ENCODE data around the gene DNAL4. TPM values are rescaled to one million over a fixed set of nuclear protein-coding genes. Genes with fewer than 3 reads are reported as not detected.

Gene DNAL4
- total and polyA plus RNA-seq, 2 of the 4 experiments (the other 2 are of a cell fraction) = 6.1 to 12.1 TPM

DNA sequence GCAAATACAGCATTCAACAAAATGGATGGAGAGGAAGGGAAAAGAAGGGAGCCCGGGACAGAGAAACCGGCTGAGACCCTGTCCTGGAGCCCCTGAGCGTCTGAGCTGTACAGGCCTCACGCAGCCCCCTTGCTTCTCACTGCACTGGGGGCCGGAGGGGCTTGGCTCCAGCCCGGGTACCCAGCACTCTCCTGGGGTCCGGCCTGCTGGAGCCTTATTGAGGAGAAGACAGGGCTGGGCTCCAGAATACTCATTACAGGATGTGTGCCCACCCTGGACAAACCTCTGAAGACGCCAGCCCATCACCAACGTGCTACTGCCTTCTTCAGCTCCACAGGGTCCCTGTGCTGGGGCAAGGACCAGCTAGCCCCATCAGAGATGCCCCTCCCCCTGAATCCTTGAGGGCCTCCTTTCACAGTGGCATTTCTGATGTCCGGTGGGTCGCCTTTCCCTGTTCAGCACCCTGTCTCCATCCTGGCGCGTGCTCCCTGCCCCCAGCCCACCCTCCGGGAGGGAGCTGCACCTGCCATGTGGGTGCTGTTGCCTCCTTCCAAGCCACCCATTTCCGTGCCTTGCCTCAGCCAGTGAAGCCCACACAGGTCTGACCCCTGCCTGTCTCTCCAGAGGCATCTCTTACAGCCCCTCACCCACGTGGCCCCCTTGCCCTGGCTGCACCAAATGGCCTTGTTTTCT lies 23.5 kb downstream of the DNAL4 start:
- no peak for TF ChIP-seq POLR2A (IDR thresholded peaks at IDR 0.05; ENCODE audit: low read depth, low read length)
- no peak for TF ChIP-seq NFE2L2 (IDR thresholded peaks at IDR 0.05; ENCODE audit: low read depth, low read length)
- TF ChIP-seq CTCF (conservative IDR thresholded peaks at IDR 0.05; ENCODE audit: low read depth, low read length) = no peak
- no peak for TF ChIP-seq CHD1 (IDR thresholded peaks at IDR 0.05; ENCODE audit: low read depth, low read length)
- TF ChIP-seq, protein P1, sequence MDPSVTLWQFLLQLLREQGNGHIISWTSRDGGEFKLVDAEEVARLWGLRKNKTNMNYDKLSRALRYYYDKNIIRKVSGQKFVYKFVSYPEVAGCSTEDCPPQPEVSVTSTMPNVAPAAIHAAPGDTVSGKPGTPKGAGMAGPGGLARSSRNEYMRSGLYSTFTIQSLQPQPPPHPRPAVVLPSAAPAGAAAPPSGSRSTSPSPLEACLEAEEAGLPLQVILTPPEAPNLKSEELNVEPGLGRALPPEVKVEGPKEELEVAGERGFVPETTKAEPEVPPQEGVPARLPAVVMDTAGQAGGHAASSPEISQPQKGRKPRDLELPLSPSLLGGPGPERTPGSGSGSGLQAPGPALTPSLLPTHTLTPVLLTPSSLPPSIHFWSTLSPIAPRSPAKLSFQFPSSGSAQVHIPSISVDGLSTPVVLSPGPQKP (IDR thresholded peaks at IDR 0.05; ENCODE audit: borderline replicate concordance, low read depth, low read length) = no peak
- no peak for TF ChIP-seq MXI1 (IDR thresholded peaks at IDR 0.05; ENCODE audit: borderline replicate concordance, low read depth, low read length)
- no peak for TF ChIP-seq CEBPB (IDR thresholded peaks at IDR 0.05; ENCODE audit: low read depth, low read length)
- no peak for TF ChIP-seq SMC3 (IDR thresholded peaks at IDR 0.05; ENCODE audit: low read depth, low read length)
- no peak for TF ChIP-seq RCOR1 (IDR thresholded peaks at IDR 0.05; ENCODE audit: insufficient replicate concordance, low read length)
- TF ChIP-seq MAZ (IDR thresholded peaks at IDR 0.05; ENCODE audit: borderline replicate concordance, low read depth, low read length) = no peak
- no peak for TF ChIP-seq RFX5 (IDR thresholded peaks at IDR 0.05; ENCODE audit: low read depth, low read length)
- no peak for TF ChIP-seq BHLHE40 (IDR thresholded peaks at IDR 0.05; ENCODE audit: low read depth, low read length)
- TF ChIP-seq USF2 (IDR thresholded peaks at IDR 0.05; ENCODE audit: low read depth, low read length) = no peak
- no peak for TF ChIP-seq RAD21 (IDR thresholded peaks at IDR 0.05; ENCODE audit: low read length)
- no peak for TF ChIP-seq MAFK (IDR thresholded peaks at IDR 0.05; ENCODE audit: low read depth, low read length)
- TF ChIP-seq FOS (IDR thresholded peaks at IDR 0.05; ENCODE audit: low read depth, low read length) = no peak
- Histone ChIP-seq H2BK120ac (ENCODE audit: low read depth, low read length) (no peak overlapping the region), H3K4me1 (ENCODE audit: control insufficient read depth, insufficient read depth, low read length) (no peaks in the 10 kb centered on the region), H3K18ac (ENCODE audit: low read depth, low read length) (no peak overlapping the region), H2AK5ac (ENCODE audit: low read depth, low read length) (no peak overlapping the region), H2AFZ (replicated peaks; ENCODE audit: low read length, poor library complexity) (no peak overlapping the region), H2BK20ac (ENCODE audit: low read depth, low read length) (no peak overlapping the region), H4K20me1 (ENCODE audit: insufficient read depth, low read length) (no peaks in the 10 kb centered on the region), H3K14ac (replicated peaks; ENCODE audit: low read depth, low read length) (no peak overlapping the region), H2BK5ac (ENCODE audit: low read depth, low read length, poor library complexity, severe bottlenecking) (no peak overlapping the region), H3K27ac (ENCODE audit: insufficient read depth, low read length) (no peak overlapping the region), H4K91ac (ENCODE audit: insufficient read depth, low read depth, low read length) (no peak overlapping the region), H4K5ac (ENCODE audit: low read depth, low read length) (no peak overlapping the region), H3K23ac (ENCODE audit: low read depth, low read length) (no peak overlapping the region), H2AK9ac (replicated peaks; ENCODE audit: low read depth, low read length, poor library complexity) (no peak overlapping the region), H3K4ac (ENCODE audit: low read depth, low read length) (no peak overlapping the region), H3K4me2 (ENCODE audit: low read depth, low read length) (no peak overlapping the region), H3K4me3 (ENCODE audit: insufficient read depth, low read depth, low read length) (no peak overlapping the region), H3K36me3 (ENCODE audit: control insufficient read depth, insufficient read depth, low read length) (no peaks in the 10 kb centered on the region), H4K8ac (ENCODE audit: low read depth in 2 of 2, low read length in 2 of 2) (no peak overlapping the region), H3K9me1 (ENCODE audit: insufficient read depth, low read length) (no peaks in the 10 kb centered on the region), H3K27me3 (ENCODE audit: control insufficient read depth, insufficient read depth, low read length) (no peaks in the 10 kb centered on the region), H3K56ac (ENCODE audit: extremely low read depth, insufficient read depth, low read length) (no peak overlapping the region), H3K9ac (ENCODE audit: low read depth, low read length) (no peak overlapping the region), H2BK15ac (ENCODE audit: low read depth, low read length) (no peak overlapping the region), H3K9me3 (ENCODE audit: control insufficient read depth, insufficient read depth, low read length) (no peaks in the 10 kb centered on the region), H3K79me1 (ENCODE audit: low read depth in 1 of 2, low read length in 2 of 2) (no peaks in the 10 kb centered on the region)
- intact Hi-C loops (cut with micrococcal nuclease) (no loop called here), dilution Hi-C loops (cut with HindIII; ENCODE audit: low sequenced_read_pairs, unreplicated experiment) (no loop called here), in situ Hi-C loops (cut with MboI; ENCODE audit: low sequenced_read_pairs) (no loop called here)
- DNase-seq (no peak), ATAC-seq (ENCODE audit: low read depth) (no peak)
- CTCF ChIA-PET = no interaction called here
- POLR2A ChIA-PET (ENCODE audit: unreplicated experiment) = no interaction called here
- no TSS peak for BruUV-seq (replicated peaks)
- WGBS, 2 experiments (ENCODE audit: extremely low coverage in 2 of 2, insufficient read length in 1 of 2) = 75% methylated on average over 4 of the region's 16 CpGs; no CpG with 5 or more reads in 1 of the 2 experiments
